Lower lobe of right lung (tissue), 2 donors: ENCODE data around the gene PEPD. TPM values are rescaled to one million over a fixed set of nuclear protein-coding genes. Genes with fewer than 3 reads are reported as not detected.

Experiments
- ATAC-seq, 2 donors: fragments of 200-7000 bp; cut with Tn5 transposase; one replicate each; pipeline ENCODE4 v1.9.1; 2020 to 2022; ENCODE audit warnings: mild to moderate bottlenecking in 2 of 2, moderate library complexity in 2 of 2
- DNase-seq: peaks from one replicate; pipeline ENCODE4 v3.0.0-alpha.2; 2020
- H3K27ac ChIP-seq: fragments of 200-600 bp; one replicate; pipeline ENCODE4 v1.8.0; 2022
- H3K27me3 ChIP-seq: fragments of 200-600 bp; one replicate; pipeline ENCODE4 v1.8.0; 2022; ENCODE audit warnings: low read depth
- H3K36me3 ChIP-seq: fragments of 200-600 bp; one replicate; pipeline ENCODE4 v1.8.0; 2022; ENCODE audit warnings: mild to moderate bottlenecking
- H3K4me1 ChIP-seq: fragments of 200-600 bp; one replicate; pipeline ENCODE4 v1.8.0; 2022
- H3K4me3 ChIP-seq: fragments of 200-600 bp; one replicate; pipeline ENCODE4 v1.8.0; 2022; ENCODE audit warnings: mild to moderate bottlenecking
- H3K9me3 ChIP-seq: fragments of 200-600 bp; one replicate; pipeline ENCODE4 v1.8.0; 2022
- CTCF ChIP-seq: fragments of 200-600 bp; IDR thresholded peaks from one replicate; pipeline ENCODE4 v1.8.0; 2022; ENCODE audit warnings: antibody characterized with exemption, mild to moderate bottlenecking
- intact Hi-C: fragments of 100-400 bp; cut with DNase I; formaldehyde crosslinking; loops from one replicate; pipeline ENCODE4 v1.11.0; 2022
- total RNA-seq: library from RNA; stranded (reverse); fragmentation: NEBNext Ultra II Directional; extraction: Animal tissue kit (Norgen Biotek cat#: 25700); gene quantifications from one replicate; pipeline ENCODE4 v1.2.1, GENCODE V29; 2021
- donor health status: DM: no; HTN: yes; CAD: no; lungs with severe emphysema.

Gene PEPD
- total RNA-seq, 1 donor from 2014 or later, result 94.0 TPM

GRCh38 chr19:33345163-33345562, 176.4 kb downstream of the PEPD start:
- Histone ChIP-seq H3K9me3 (no peaks in the 10 kb centered on the region), H3K27me3 (peaks cover 8% of the 10 kb centered on the region), H3K27ac (no peak overlapping the region), H3K4me1 (no peaks in the 10 kb centered on the region), H3K4me3 (no peak overlapping the region), H3K36me3 (no peaks in the 10 kb centered on the region)
- intact Hi-C loops, result no loop called here
- no peak for TF ChIP-seq CTCF
- DNase-seq (no peak), ATAC-seq (no peak)

GRCh38 chr19:33344573-33344925, 177.0 kb downstream of the PEPD start:
- Histone ChIP-seq H3K4me1 (no peaks in the 10 kb centered on the region), H3K9me3 (no peaks in the 10 kb centered on the region), H3K27me3 (peaks cover 8% of the 10 kb centered on the region), H3K36me3 (no peaks in the 10 kb centered on the region), H3K27ac (no peak overlapping the region), H3K4me3 (no peak overlapping the region)
- TF ChIP-seq CTCF, result no peak
- ATAC-seq (no peak), DNase-seq (no peak)
- intact Hi-C loops, result no loop called here

- DNase-seq (no peak), ATAC-seq (no peak)
- no peaks in the 10 kb centered on the region for H3K9me3 ChIP-seq
- H3K4me1 ChIP-seq, result no peaks in the 10 kb centered on the region
- intact Hi-C loops, result no loop called here
- no peak overlapping the region for H3K4me3 ChIP-seq
- peaks cover 8% of the 10 kb centered on the region for H3K27me3 ChIP-seq
- no peaks in the 10 kb centered on the region for H3K36me3 ChIP-seq
- H3K27ac ChIP-seq, result no peak overlapping the region
- TF ChIP-seq CTCF, result no peak
Measured at GRCh38 chr19:33343859-33344572, 177.6 kb downstream of the PEPD start.

GRCh38 chr19:33343301-33343700, 178.3 kb downstream of the PEPD start:
- no peaks in the 10 kb centered on the region for H3K36me3 ChIP-seq
- no peaks in the 10 kb centered on the region for H3K4me1 ChIP-seq
- no peak for DNase-seq
- no peak for ATAC-seq
- H3K4me3 ChIP-seq, result no peak overlapping the region
- no peak overlapping the region for H3K27ac ChIP-seq
- H3K9me3 ChIP-seq, result no peaks in the 10 kb centered on the region
- no peak for TF ChIP-seq CTCF
- intact Hi-C loops, result no loop called here
- H3K27me3 ChIP-seq, result peaks cover 8% of the 10 kb centered on the region

- Histone ChIP-seq H3K27me3 (peaks cover 4% of the 10 kb centered on the region), H3K36me3 (no peaks in the 10 kb centered on the region), H3K9me3 (no peaks in the 10 kb centered on the region), H3K4me1 (no peaks in the 10 kb centered on the region), H3K27ac (no peak overlapping the region), H3K4me3 (no peak overlapping the region)
- TF ChIP-seq CTCF, result no peak
- no peak for ATAC-seq
- no peak for DNase-seq
- intact Hi-C loops, result no loop called here
Measured at GRCh38 chr19:33340991-33341390, 180.6 kb downstream of the PEPD start.
